ENCODE data around the gene PDIA4.

GRCh38 chr7:148983200-148984146, 44.8 kb downstream of the PDIA4 start:
- TF ChIP-seq CTCF (conservative IDR thresholded peaks at IDR 0.05 in 1 of 2, IDR thresholded peaks at IDR 0.05 in 1 of 2; ENCODE audit: low read depth in 1 of 2, low read length in 2 of 2): no peak
- TF ChIP-seq EZH2 (IDR thresholded peaks at IDR 0.05; ENCODE audit: low read length, missing control alignments): no peak

All from fibroblast of lung (primary cell).